ENCODE measurements around the gene SRRM5. TPM values are rescaled to one million over a fixed set of nuclear protein-coding genes. Genes with fewer than 3 reads are reported as not detected.

Gene SRRM5
- total and polyA plus RNA-seq, 8 donors, result 0.06 to 1.3 (median 0.26) TPM; not detected in 2

DNA sequence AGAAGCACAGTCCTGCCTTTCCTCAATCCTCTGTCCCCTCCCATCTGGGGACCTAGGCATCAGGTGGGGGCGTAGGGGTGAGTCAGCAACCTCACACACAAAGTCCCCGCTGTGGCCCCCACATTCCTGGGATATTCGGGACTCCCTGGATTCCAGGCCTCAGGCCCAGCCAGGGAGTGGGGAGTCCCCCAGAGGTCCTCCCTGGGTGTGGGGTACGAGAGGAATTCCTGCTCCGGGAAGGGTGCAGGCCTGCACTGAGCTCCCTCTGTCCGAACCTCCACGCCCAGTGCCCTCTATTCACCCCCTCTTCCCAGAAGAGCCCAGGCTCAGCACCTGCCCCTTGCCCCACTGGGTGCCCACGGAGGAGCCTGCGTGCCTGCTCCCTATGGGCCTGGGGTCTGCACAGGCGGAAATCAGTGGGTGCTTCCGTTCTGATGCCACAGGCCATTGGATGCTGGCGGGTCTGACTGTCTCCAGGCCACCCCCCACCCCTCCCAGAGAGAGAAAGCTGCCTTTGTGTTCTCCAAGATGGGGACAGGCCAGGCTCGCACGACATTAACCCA, 24.3 kb downstream of the SRRM5 start:
- DNase-seq, result no peak
- no peak overlapping the region for H3K4me3 ChIP-seq
- intact Hi-C loops (cut with DNase I), result no loop called here
- H3K36me3 ChIP-seq, result no peaks in the 10 kb centered on the region
- no peak for FAIRE-seq
- TF ChIP-seq, protein P1, sequence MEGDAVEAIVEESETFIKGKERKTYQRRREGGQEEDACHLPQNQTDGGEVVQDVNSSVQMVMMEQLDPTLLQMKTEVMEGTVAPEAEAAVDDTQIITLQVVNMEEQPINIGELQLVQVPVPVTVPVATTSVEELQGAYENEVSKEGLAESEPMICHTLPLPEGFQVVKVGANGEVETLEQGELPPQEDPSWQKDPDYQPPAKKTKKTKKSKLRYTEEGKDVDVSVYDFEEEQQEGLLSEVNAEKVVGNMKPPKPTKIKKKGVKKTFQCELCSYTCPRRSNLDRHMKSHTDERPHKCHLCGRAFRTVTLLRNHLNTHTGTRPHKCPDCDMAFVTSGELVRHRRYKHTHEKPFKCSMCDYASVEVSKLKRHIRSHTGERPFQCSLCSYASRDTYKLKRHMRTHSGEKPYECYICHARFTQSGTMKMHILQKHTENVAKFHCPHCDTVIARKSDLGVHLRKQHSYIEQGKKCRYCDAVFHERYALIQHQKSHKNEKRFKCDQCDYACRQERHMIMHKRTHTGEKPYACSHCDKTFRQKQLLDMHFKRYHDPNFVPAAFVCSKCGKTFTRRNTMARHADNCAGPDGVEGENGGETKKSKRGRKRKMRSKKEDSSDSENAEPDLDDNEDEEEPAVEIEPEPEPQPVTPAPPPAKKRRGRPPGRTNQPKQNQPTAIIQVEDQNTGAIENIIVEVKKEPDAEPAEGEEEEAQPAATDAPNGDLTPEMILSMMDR (IDR thresholded peaks at IDR 0.05), result no peak
- H3K27me3 ChIP-seq, result no peaks in the 10 kb centered on the region
- no peaks in the 10 kb centered on the region for H3K9me3 ChIP-seq
- 81 to 85% methylated on average over 14 of the region's 14 CpGs for WGBS, 2 donors
- no peak for ATAC-seq
- H3K4me1 ChIP-seq, result no peaks in the 10 kb centered on the region
- no peak overlapping the region for H3K27ac ChIP-seq

DNA sequence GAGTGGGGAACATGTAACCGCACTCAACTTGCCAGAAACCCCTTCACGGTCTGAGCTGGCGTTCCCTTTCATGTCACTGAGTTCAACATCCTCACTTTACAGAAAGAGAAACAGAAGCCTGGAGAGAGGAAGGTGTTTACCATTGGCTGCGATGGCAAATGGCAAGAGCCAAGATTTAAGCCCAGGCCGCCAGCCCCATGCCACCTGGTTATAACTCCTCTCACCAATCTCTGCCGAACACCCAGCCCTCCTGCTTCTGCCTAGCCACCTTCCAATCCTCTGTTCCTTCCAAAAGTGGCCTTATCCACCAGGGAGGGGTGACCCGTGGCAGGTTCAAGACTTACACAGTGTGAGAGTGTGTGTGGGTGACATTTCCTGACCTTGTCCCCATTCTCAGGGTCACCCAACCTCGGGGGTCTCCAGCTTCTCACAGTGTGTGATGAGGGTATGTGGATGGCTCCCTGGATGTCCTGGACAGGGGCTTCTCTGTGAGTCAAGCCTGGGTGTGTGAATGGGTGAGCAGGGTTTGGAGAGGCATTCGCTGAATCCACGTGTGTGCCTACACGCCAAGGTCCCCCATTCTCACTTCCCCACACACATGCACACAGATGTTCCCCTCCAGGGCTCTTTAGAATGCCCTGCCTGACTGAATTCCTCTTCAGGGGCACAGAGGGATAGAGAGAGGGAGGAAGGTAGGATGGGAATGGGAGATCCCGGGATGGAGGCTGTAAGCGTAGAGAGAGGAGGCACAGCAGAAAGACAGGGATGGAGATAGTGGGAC, 26.5 kb downstream of the SRRM5 start:
- ATAC-seq, result no peak
- no peak for DNase-seq

DNA sequence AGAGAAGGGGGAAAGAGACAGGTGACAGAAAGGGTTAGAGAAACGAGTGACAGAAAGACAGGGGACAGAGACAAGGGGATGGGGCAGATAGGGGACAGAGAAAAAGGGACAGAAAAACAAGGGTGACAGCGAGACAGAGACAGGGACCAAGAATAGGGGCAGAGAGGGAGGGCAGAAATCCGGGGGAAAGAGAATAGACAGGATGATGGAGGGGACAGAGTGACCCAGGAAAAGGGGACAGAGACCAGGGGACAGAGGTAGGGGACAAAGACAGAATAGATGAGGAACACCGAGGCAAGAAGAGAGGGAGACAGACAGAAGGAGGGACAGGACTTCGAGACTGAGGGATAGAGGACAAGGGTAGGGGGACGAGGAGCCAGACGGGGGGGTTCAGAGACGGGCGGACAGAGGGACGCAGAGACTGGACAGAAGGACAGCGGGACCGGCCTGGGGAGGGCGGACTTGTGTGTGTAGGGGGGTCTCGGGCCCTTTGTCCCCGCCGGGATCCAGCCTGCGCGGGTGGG, 27.2 kb downstream of the SRRM5 start:
- FAIRE-seq (no peak), DNase-seq (peak in 1 of 6 donors; percentile 74), ATAC-seq (no peak)
- no peaks in the 10 kb centered on the region for H3K4me1 ChIP-seq
- whole genome bisulfite sequencing, 2 donors, result 8 to 13% methylated on average over 8 to 18 of the region's 18 CpGs
- no peaks in the 10 kb centered on the region for H3K9me3 ChIP-seq
- no peak overlapping the region for H3K27ac ChIP-seq
- peak overlapping the region; percentile 12 to 52 (median 34) for H3K4me3 ChIP-seq
- TF ChIP-seq, protein P1 (IDR thresholded peaks at IDR 0.05), result no peak
- no peaks in the 10 kb centered on the region for H3K36me3 ChIP-seq
- no peaks in the 10 kb centered on the region for H3K27me3 ChIP-seq
- intact Hi-C loops (cut with DNase I), result no loop called here

More for the DNA sequence above, 26.5 kb downstream of the SRRM5 start:
- H3K27me3 ChIP-seq, result no peaks in the 10 kb centered on the region
- H3K4me3 ChIP-seq, result no peak overlapping the region
- TF ChIP-seq, protein P1 (IDR thresholded peaks at IDR 0.05), result no peak
- no peaks in the 10 kb centered on the region for H3K4me1 ChIP-seq
- no peak for FAIRE-seq
- no peak overlapping the region for H3K27ac ChIP-seq
- no peaks in the 10 kb centered on the region for H3K36me3 ChIP-seq
- 70 to 80% methylated on average over 13 of the region's 13 CpGs for WGBS, 2 donors
- no peaks in the 10 kb centered on the region for H3K9me3 ChIP-seq
- intact Hi-C loops (cut with DNase I), result no loop called here

DNA sequence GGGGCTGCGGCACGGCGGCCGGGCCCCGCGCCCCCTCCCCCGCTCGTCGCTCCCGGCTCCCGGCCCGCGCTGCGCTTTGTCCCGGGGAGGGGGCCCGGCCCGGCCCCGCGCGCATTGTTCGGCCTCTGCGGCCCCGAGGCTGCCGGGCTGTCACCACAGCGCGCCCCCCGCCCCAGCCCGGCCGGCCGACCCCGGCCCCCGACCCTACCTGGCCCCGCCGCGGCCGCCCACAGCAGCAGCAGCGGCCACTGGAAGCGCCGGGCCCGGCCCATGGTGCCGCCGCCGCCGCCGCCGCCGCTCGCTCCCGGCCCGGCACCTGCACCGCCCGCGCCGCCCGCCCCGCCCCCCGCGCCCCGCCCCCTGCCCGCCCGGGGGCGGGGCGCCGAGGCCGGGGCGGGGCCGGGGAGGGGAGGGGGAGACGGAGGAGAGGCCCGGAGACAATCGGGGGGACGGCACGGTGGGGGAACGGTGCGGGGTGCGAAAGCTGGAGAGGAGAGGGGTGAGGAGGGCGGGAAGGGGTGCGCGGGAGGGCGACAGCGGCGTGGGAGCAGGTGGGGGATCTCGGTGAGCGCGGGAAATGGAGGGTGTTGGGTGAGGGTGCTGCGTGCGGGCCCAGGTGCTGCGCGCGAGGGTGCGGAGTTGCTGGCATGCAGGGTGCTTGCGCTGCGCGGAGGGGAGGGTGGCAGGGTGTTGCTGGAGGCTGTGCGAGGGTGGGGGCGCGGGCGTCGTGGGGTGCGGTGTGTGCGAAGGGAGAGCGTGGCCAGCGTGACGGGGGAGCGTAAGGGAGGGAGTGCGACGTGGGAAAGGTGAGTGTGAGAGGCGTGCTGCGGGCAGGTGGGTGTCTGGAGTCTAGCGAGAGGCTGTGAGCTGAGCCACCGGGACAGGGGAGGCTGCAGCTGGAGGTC, 27.9 kb downstream of the SRRM5 start, which contains the start of gene CADM4:
CADM4 (minus strand) TSS at position 332 of the 905 bp plus-strand sequence; CDS start at position 272, 60 bp downstream.
- FAIRE-seq (no peak), ATAC-seq (peak; percentile 87 to 93 (median 89)), DNase-seq (peak; percentile 41 to 82 (median 58))
- no peaks in the 10 kb centered on the region for H3K9me3 ChIP-seq
- no peak within 1 kb of the TSS for H3K27ac ChIP-seq
- intact Hi-C loops (cut with DNase I), result loop anchor here in 1 of 3 donors (10.0 kb wide), 1 partner anchor 85 kb away; no protein-coding TSS in a partner anchor
- H3K27me3 ChIP-seq, result no peaks in the 10 kb centered on the region
- H3K4me1 ChIP-seq, result no peaks in the 10 kb centered on the region
- H3K4me3 ChIP-seq, result peak within 1 kb of the TSS; percentile 26 to 53 (median 47)
- WGBS, 2 donors, result 0 to 1% methylated on average over 68 to 109 of the region's 110 CpGs
- TF ChIP-seq, protein P1 (IDR thresholded peaks at IDR 0.05), result no peak
- H3K36me3 ChIP-seq, result no peaks in the 10 kb centered on the region

All from pancreas (tissue), 10 donors.